ENCODE data around the gene CCDC85C.

The CCDC85C gene

DNA sequence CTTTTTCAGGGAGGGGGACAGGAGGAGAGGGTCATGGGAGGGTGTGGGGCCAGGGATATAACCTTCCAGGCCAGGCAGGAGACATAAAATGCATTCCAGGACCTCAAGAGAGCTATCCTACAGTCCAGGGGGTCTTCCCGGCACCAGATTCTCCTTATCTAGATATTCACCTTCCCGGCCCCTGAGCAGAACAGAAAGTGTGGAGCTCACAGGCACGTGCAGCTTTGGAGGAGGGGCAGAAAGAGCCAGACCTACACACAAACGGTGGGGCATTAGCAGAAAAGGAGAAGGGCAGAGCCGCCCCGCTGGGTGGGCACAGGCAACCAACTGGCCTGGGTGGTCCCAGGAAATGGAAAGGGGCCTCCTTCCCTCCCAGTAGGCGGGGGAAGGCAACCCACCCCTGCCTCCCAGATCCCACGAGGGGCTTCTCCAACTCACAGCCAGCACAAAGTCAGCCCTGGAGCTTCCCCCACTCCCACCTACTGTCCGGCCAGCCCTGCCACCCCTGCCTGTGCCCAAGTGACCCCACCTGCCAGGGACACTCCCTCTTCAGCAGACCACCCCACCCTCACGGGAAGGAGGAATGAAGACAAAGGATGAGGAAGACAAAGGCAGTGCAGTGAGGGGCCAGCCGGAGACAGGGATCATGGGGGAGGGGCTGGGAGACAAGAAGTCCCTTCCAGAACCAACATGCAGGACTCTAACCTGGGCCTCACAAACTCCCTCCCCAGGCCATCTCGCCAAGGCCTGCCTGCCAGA is 33.3 kb downstream of the CCDC85C start:
- DNase-seq: no peak

- no peak for DNase-seq
Observed at GRCh38 chr14:99569725-99570543, 34.1 kb downstream of the CCDC85C start.

DNA sequence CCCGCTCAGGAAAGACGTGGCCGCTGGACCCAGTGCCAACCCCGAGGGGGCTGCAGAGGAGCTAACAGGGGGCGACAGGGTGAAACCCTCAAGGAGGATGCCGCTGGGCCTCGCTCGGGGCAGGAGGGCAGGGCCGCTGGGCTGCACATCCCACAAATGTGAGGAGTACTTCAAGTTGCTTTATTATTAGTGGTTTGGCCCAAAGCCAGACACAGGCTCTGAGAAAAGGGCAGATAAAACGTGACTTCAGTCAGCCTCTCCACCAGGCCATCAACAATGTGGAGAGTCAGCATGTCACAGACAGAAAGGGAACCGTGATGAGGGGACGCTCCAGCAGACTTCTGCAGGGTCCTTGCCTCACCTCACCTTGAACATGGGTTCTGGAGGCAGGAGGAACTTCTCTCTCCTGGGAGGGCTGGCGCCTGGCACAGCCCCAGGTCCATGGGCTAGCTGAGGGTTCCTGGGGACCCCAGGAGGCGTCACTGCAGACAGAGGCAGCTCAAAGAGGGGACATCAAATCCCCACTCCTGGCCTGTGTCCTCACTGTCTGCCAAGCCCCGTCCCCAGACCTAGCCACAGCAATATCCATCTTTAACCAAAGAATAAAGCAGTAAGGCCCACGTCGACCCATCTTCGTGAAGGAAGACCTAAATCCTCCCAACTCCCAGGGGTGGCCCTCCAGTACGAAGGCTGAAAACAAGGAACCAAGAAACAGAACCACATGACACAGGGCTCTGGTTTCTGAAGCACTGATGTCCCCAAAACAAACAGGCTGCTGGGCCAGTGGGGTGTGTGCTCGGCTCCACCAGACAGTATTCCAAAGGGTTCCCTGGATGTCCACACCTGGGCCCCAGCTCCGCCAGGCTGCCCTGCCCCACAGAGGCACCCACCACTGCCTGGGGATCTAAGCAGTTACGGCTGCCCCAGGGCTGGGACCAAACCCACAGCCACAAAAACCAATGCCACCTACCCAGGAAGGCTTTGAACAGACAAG is 35.1 kb downstream of the CCDC85C start:
- no peak for DNase-seq

- DNase-seq: no peak
Observed at GRCh38 chr14:99566390-99567354, 37.3 kb downstream of the CCDC85C start.

DNA sequence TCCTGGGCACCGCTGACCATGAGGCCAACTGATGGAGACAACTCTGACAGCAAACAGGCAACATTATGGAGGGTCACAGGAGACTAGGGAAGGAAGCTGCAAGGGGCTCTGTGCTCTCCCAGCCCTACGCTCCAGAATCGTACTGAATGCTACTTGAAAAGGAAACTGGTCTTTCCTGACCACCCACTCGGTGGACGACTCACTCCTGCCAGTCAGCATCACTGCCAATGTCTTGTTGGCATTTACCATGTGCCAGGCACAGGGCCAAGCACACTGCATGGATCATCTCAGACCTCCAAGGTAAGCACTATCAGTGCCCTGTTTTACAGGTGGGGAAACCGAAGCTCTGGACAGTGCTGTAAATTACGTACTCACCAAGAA is 38.0 kb downstream of the CCDC85C start:
- DNase-seq: no peak

- DNase-seq: no peak
Observed at GRCh38 chr14:99565383-99565782, 38.6 kb downstream of the CCDC85C start.

- no peak for DNase-seq
Observed at GRCh38 chr14:99564926-99565259, 39.1 kb downstream of the CCDC85C start.

DNA sequence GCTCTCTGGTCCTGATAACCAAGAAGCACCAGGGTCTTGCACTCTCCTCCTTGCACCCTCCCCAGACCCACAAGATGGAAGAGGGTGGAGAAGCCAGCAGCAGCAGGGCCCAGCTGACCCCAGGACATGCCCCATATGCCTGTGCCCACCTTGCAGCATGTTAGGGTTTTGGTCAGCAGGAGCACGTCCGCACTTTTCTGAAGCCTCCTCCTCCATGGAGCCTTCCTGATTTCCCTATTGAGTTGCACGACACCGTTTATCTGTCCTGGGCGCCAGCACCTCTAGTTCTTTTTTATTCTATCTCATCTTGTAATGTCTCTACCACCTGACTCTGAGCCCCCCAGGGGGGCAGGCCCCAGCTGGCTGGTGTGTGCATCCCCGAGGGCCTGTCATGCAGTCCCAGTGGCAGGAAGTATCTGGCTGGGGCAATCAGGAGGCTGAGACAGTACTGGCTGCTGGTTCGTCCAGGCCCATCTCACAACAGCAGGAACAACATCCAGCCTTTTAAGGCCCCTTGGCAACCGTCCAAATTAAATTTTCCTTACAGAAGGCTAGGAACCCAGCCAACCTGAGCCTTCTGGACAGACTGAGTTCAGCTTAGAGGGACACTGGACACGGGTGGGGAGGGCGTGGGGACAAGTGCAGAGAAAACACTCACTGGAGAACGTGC is 39.6 kb downstream of the CCDC85C start:
- DNase-seq: peak; percentile 81

- DNase-seq: no peak
Observed at GRCh38 chr14:99563749-99564129, 40.3 kb downstream of the CCDC85C start.

DNA sequence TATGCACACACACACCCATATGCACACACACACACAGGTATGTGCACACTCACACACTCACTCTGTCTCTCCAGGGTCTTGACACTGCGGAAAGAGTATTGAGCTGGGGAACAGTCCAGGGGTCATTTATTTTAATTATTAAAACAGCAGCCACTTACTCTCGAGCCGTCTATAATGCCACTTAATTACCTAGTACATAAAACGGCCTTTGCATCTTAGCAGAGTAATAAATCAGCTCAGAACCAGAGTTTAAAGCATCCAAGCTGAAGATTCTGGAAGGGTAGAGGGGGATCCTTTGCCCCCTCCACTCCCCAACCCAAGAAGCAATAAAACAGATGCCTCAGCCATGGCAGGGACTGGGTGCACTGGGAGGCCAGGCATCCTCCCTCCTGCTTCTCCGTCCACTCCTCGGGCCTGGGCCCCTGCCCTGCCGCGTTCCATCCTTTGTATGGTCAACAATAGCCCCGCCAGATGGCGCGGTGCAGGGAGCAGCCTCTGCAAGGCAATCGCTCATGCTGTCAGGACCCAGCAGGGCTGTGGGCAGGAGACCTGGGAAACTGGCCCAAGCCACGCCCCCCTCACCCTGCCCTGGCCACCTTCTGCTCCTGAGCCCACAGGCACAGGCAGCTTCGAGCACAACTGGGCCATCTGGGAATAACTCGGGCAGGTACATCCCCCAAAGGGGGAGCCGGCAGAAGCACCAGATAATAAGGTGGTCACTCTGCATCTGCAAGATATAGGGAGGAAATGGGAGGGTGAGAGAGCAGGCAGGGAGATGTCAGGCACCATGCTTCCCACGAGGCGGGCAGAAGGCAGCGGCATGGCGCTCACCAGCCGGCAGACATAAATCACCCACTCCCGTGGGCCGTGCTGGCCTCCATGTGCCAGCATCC is 40.9 kb downstream of the CCDC85C start:
- peak; percentile 93 for DNase-seq

- DNase-seq: peak; percentile 24
Observed at GRCh38 chr14:99561864-99562263, 42.1 kb downstream of the CCDC85C start.

- DNase-seq: no peak
Observed at GRCh38 chr14:99560922-99561683, 42.9 kb downstream of the CCDC85C start.

GRCh38 chr14:99560403-99560802 is 43.6 kb downstream of the CCDC85C start:
- DNase-seq: no peak

DNA sequence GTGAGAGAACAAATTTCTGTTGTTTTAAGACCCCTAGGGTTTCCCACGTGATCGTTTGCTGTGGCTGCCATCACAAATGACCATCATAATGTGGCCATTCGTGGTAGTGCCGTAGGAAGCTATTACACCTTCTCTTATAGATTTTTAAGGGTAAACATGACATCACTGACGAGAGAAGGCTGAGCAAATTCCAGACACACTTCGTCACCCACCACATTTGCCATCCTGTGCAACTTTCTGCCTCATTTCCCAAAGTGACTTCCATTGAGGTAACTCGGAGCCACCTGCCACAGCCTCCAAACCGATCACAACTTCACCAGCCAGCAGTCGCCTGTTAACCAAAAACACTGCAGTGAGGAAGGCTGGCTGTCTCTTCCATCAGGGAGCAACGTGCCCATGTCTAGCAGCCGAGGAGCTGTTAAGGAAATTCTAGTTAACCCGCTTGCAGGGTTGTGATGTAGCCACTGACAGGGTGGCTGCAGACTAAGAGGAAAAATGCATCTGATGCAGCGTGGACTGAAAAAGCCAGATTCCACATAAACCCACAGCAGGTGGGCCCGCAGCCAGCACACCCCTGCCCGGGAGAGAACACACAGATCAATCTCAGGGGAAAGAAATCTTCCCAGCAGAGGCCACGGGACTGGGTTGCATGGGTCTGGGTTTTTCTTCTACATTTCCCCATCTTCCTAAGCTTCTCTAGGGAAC is 44.6 kb downstream of the CCDC85C start:
- no peak for DNase-seq

DNA sequence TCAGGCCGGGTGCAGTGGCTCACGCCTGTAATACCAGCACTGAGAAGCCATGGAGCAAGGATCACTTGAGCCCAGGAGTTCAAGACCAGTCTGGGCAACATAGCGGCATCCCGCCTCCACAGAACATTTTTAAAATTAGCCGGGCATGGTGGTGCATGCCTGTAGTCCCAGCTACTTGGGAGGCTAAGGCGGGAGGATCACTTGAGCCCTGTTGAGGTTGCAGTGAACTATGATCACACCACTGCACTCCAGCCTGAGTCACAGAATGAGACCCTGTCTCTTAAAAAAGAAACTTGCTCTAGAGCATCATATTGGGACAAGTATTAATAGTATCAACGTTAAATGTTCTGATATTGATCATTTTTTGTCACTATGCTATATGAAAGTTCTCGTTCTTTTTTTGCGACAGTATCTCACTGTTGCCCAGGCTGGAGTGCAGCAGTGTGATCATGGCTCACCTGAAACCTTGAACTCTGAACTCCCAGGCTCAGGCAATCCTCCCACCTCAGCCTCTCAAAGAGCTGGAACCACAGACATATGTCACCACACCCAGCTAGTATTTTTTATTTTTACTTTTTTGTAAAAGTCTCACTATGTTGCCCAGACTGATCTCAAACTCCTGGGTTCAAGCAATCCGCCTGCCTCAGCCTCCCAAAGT is 47.7 kb downstream of the CCDC85C start:
- no peak for DNase-seq

DNA sequence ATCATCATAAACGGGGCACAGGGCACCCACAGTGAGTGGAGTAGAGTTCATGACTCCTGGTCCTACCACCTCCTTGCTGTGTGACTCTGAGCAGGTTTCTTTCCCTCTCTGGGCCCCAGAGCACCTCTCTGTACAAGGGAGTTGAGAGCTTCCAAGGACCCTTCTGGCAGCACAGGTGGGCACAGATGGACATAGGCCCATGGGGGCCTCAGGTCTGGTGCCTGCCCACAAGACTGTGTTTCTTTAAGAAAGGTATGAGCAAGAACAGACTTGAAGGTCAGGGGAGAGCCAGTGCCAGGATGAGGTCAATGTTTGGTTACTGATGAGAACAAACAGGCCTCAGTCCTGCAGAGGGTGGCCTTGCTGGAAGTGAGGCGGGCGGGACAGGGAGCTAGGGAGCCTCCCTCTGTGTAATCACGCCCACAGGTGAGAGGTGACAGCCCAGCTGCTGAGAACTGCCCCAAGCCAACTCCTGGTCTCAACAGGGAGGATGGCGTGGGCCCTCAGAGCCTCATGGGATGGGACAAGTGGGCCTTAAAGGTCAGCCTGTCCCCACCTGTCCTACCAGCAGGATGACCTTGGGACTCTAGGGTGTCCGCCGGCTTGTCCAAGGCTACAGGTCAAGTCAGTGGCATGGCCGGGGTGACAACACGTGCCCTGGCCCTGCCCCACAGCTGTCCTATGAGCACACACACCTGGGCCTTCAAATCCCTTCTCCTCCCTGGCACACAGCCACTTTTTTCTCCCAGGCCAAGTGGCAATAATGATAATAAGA is 49.1 kb downstream of the CCDC85C start:
- no peak for DNase-seq

GRCh38 chr14:99554184-99554583 is 49.8 kb downstream of the CCDC85C start:
- no peak for DNase-seq

Measured in NCI-H146 (cell line).